ENCODE results near the gene OVOL1.

Gene OVOL1

GRCh38 chr11:65778431-65778900 is 8.4 kb upstream of the OVOL1 start:
- DNase-seq: no peak

- DNase-seq: no peak
These were observed 7.8 kb upstream of the OVOL1 start for GRCh38 chr11:65778901-65779668.

GRCh38 chr11:65779669-65779918 is 7.3 kb upstream of the OVOL1 start:
- no peak for DNase-seq

- no peak for DNase-seq
These were observed 6.7 kb upstream of the OVOL1 start for GRCh38 chr11:65779919-65780769.

GRCh38 chr11:65780770-65781151 is 6.1 kb upstream of the OVOL1 start, which contains the start of gene AP5B1:
Gene AP5B1 (minus strand): TSS chr11:65780976. CDS start chr11:65780591, 385 bp downstream.
- DNase-seq: no peak

- no peak for DNase-seq
These were observed 5.5 kb upstream of the OVOL1 start for GRCh38 chr11:65781152-65781961.

GRCh38 chr11:65781962-65782815 is 4.7 kb upstream of the OVOL1 start:
- DNase-seq: no peak

- DNase-seq: no peak
These were observed 4.0 kb upstream of the OVOL1 start for GRCh38 chr11:65782816-65783228.

GRCh38 chr11:65785319-65786007 is 1.4 kb upstream of the OVOL1 start:
- no peak for DNase-seq

GRCh38 chr11:65786008-65786785 is 666 bp upstream of the OVOL1 start:
- DNase-seq: no peak

GRCh38 chr11:65787649-65788622 is 1.1 kb downstream of the OVOL1 start:
- DNase-seq: no peak

- DNase-seq: no peak
These were observed 2.0 kb downstream of the OVOL1 start for GRCh38 chr11:65788821-65789220.

- DNase-seq: no peak
These were observed 2.6 kb downstream of the OVOL1 start for GRCh38 chr11:65789230-65790103.

- no peak for DNase-seq
These were observed 3.4 kb downstream of the OVOL1 start for GRCh38 chr11:65790104-65790901.

- no peak for DNase-seq
These were observed 4.2 kb downstream of the OVOL1 start for GRCh38 chr11:65790902-65791650.

GRCh38 chr11:65791719-65792213 is 4.9 kb downstream of the OVOL1 start:
- peak; percentile 37 for DNase-seq

- DNase-seq: no peak
These were observed 5.6 kb downstream of the OVOL1 start for GRCh38 chr11:65792456-65792855.
